K562 (cell line): ENCODE measurements around the gene SOCS4. TPM values are rescaled to one million over a fixed set of nuclear protein-coding genes. Genes with fewer than 3 reads are reported as not detected.

Experiments
- ATAC-seq: fragments of 200-7000 bp; cut with Tn5 transposase; 3 replicates; pipeline ENCODE4 v1.9.1; 2020; ENCODE audit warnings: moderate library complexity
- BruUV-seq: library from RNA; stranded (reverse); fragments of 400-500 nt; replicated peaks from 2 replicates; lab custom pipeline; 2021; lab: Mats Ljungman, UMichigan
- CTCF ChIA-PET: fragments of 300-600 bp; formaldehyde crosslinking; extraction: SDS; loops from one replicate; lab custom pipeline; 2021; ENCODE audit warnings: low intra/inter-chr PET ratio; lab: Yijun Ruan, JAX
- POLR2A ChIA-PET: fragments of 300-600, 350-650 bp; sonication (Branson Sonifier 250); formaldehyde crosslinking; extraction: SDS; loops from one replicate; lab custom pipeline; 2021; ENCODE audit warnings: antibody characterized with exemption, inconsistent platforms; lab: Yijun Ruan, JAX
- DNase-seq, 4 experiments: peaks; one replicate each; pipeline versions ENCODE4 v3.0.0 to v3.0.0-alpha.2; 2011 to 2018; ENCODE audit warnings: low spot score in 3 of 4, mixed read lengths in 3 of 4; ENCODE audit errors: extremely low read depth in 1 of 4
- FAIRE-seq: peaks from 2 replicates; lab custom pipeline; 2011; peaks lifted over from hg19 to GRCh38; lab: Jason Lieb, UNC
- H2AFZ ChIP-seq: 2 replicates; pipeline ENCODE4 v1.6.0; 2011; ENCODE audit warnings: low read depth, low read length, control low read depth, inconsistent platforms
- H3K27ac ChIP-seq: fragments of 200-600 bp; 3 replicates; pipeline ENCODE4 v1.8.0; 2011; ENCODE audit warnings: low read depth, mild to moderate bottlenecking, control low read depth, inconsistent platforms, low read length, moderate library complexity, mixed read lengths; ENCODE audit errors: extremely low read depth
- H3K27me3 ChIP-seq, 2 experiments: fragments of 300-600 bp in 1 of 2; 2 replicates in 1 of 2; 3 replicates in 1 of 2; pipeline versions ENCODE4 v1.6.0 to v1.8.0; 2011; ENCODE audit warnings: inconsistent platforms in 2 of 2, low read length in 2 of 2, mild to moderate bottlenecking in 1 of 2, mixed read lengths in 1 of 2, moderate library complexity in 1 of 2; ENCODE audit not compliant: control insufficient read depth in 2 of 2, insufficient read depth in 2 of 2
- H3K36me3 ChIP-seq: fragments of 300-600 bp; 3 replicates; pipeline ENCODE4 v1.8.0; 2011; ENCODE audit warnings: mild to moderate bottlenecking, low read length, inconsistent platforms; ENCODE audit not compliant: control insufficient read depth, insufficient read depth
- H3K4me1 ChIP-seq, 2 experiments: fragments of 200-600 bp in 1 of 2; replicated peaks in 1 of 2; 2 replicates in 1 of 2; 3 replicates in 1 of 2; pipeline versions ENCODE4 v1.5.1 to v1.8.0; 2011; ENCODE audit warnings: inconsistent platforms in 2 of 2, low read length in 2 of 2, mild to moderate bottlenecking in 1 of 2, mixed read lengths in 1 of 2, moderate library complexity in 1 of 2; ENCODE audit not compliant: control insufficient read depth in 2 of 2, insufficient read depth in 2 of 2
- H3K4me2 ChIP-seq: 2 replicates; pipeline ENCODE4 v1.6.1; 2011; ENCODE audit warnings: low read length, control low read depth, inconsistent platforms, mixed read lengths; ENCODE audit not compliant: insufficient read depth
- H3K4me3 ChIP-seq: fragments of 200-600 bp; sonication (generic), shearing (Covaris generic); 2 replicates; pipeline ENCODE4 v1.5.1; 2016; ENCODE audit warnings: control low read depth, inconsistent platforms
- H3K79me2 ChIP-seq: fragments of 200-600 bp; 3 replicates; pipeline ENCODE4 v1.8.0; 2011; ENCODE audit warnings: low read length, inconsistent platforms; ENCODE audit not compliant: control insufficient read depth, insufficient read depth
- H3K9ac ChIP-seq, 2 experiments: 2 replicates each; pipeline versions ENCODE4 v1.6.0 to v1.6.1; 2011; ENCODE audit warnings: low read depth in 2 of 2, low read length in 2 of 2, control low read depth in 1 of 2, inconsistent platforms in 1 of 2, mild to moderate bottlenecking in 1 of 2, mixed read lengths in 1 of 2; ENCODE audit not compliant: insufficient read depth in 1 of 2
- H3K9me1 ChIP-seq: one replicate; pipeline ENCODE4 v1.6.0; 2011; ENCODE audit warnings: inconsistent platforms, mild to moderate bottlenecking, low read length, moderate library complexity; ENCODE audit not compliant: control insufficient read depth, insufficient read depth
- H3K9me3 ChIP-seq: replicated peaks from 2 replicates; pipeline ENCODE4 v1.5.1; 2011; ENCODE audit warnings: low read depth, low read length, inconsistent platforms; ENCODE audit not compliant: control insufficient read depth, insufficient read depth
- H4K20me1 ChIP-seq: replicated peaks from 2 replicates; pipeline ENCODE4 v1.6.1; 2011; ENCODE audit warnings: low read length, inconsistent platforms, mixed read lengths; ENCODE audit not compliant: control insufficient read depth, insufficient read depth
- CTBP1 ChIP-seq: fragments of 450-650 bp; IDR thresholded peaks from 2 replicates; pipeline ENCODE4 v1.6.1; 2016; ENCODE audit warnings: borderline replicate concordance
- GABPA ChIP-seq: fragments of 200-800 bp; sonication (Bioruptor generic); conservative IDR thresholded peaks from 2 replicates; pipeline ENCODE4 v1.6.1; 2016; ENCODE audit warnings: low read depth, missing genetic modification characterization, missing compliant biosample characterization
- HSF4 ChIP-seq: fragments of 250-450 bp; sonication (Bioruptor Pico); IDR thresholded peaks from 2 replicates; pipeline ENCODE4 v2.1.2; 2022; ENCODE audit warnings: mild to moderate bottlenecking, moderate library complexity, borderline replicate concordance
- KDM4B ChIP-seq, 2 experiments: fragments of 450-650 bp in 1 of 2; sonication (generic) in 1 of 2; IDR thresholded peaks; 2 replicates each; pipeline ENCODE4 v1.6.1; 2016 to 2017; ENCODE audit warnings: borderline replicate concordance in 2 of 2, antibody characterized with exemption in 1 of 2, low read depth in 1 of 2, mild to moderate bottlenecking in 1 of 2
- MCM7 ChIP-seq, 2 experiments: fragments of 450-650 bp; IDR thresholded peaks; 2 replicates each; pipeline ENCODE4 v1.6.1; 2016 to 2018
- MTA1 ChIP-seq: fragments of 450-650 bp; IDR thresholded peaks from 2 replicates; pipeline ENCODE4 v1.6.1; 2017; ENCODE audit warnings: borderline replicate concordance
- RHOXF2B ChIP-seq: fragments of 250-450 bp; sonication (Bioruptor Pico); conservative IDR thresholded peaks from 2 replicates; pipeline ENCODE4 v1.5.1; 2021
- SMAD1 ChIP-seq: fragments of 150-350 bp; IDR thresholded peaks from 2 replicates; pipeline ENCODE4 v1.6.1; 2014; ENCODE audit warnings: low read length, low read depth; ENCODE audit not compliant: partially characterized antibody
- TCF7 ChIP-seq: sonication (generic); IDR thresholded peaks from 2 replicates; pipeline ENCODE4 v1.6.1; 2016; ENCODE audit warnings: antibody characterized with exemption, borderline replicate concordance
- TSC22D4 ChIP-seq: fragments of 450-650 bp; IDR thresholded peaks from 2 replicates; pipeline ENCODE4 v1.6.1; 2016; ENCODE audit warnings: missing genetic modification characterization, missing biosample characterization, control low read depth
- XRCC4 ChIP-seq: IDR thresholded peaks from one replicate; pipeline ENCODE4 v1.6.1; 2011; ENCODE audit not compliant: insufficient read depth, insufficient read length; ENCODE audit errors: extremely low read depth
- ZFX ChIP-seq: sonication (generic); formaldehyde crosslinking; IDR thresholded peaks from 2 replicates; pipeline ENCODE4 v1.8.0; 2022; ENCODE audit warnings: mild to moderate bottlenecking, missing genetic modification reagents, moderate library complexity
- WGBS: fragments of 100-300 bp; shearing (Covaris generic); methylation state at CpG from one replicate; pipeline ENCODE4 v1.1.6; 2016; ENCODE audit warnings: low coverage, mixed read lengths; ENCODE audit not compliant: insufficient coverage; ENCODE audit errors: missing lambda C conversion rate; 5-methylcytosine and 5-hydroxymethylcytosine counted together
- in situ Hi-C: fragments of 300-500 bp; cut with MboI; formaldehyde crosslinking; loops from 4 replicates; pipeline ENCODE4 v1.15.0; 2018; ENCODE audit warnings: inconsistent platforms, mixed read lengths
- intact Hi-C: fragments of 100-400 bp; cut with micrococcal nuclease; formaldehyde crosslinking; loops from 2 replicates; pipeline ENCODE4 v1.14.2; 2022
- polyA plus RNA-seq, 8 experiments: library from polyadenylated mRNA; depleted of rRNA in 4 of 8; stranded (reverse) in 5 of 8; unstranded in 3 of 8; fragments of >200 nt; fragmentation: Nextera tagmentation in 2 of 8; fragmentation: Illumina TruSeq in 1 of 8; extraction: Ambion mirVana in 2 of 8; extraction: Trizol in 1 of 8; gene quantifications; 2 replicates each; pipeline versions ENCODE4 v1.2.1 to v1.2.3, GENCODE V29; 2011 to 2014; ENCODE audit warnings: inconsistent platforms in 1 of 8, missing spikeins in 1 of 8
- total RNA-seq, 7 experiments: library from RNA; depleted of rRNA in 6 of 7; stranded (reverse); fragments of >200 nt in 6 of 7; fragmentation: Illumina TruSeq in 2 of 7; extraction: Trizol in 2 of 7; gene quantifications; 2 replicates each; pipeline versions ENCODE4 v1.2.1 to v1.2.3, GENCODE V29; 2011 to 2021; ENCODE audit warnings: low replicate concordance in 1 of 7
- TF ChIP-seq, protein P1 (sequence below): sonication (generic); formaldehyde crosslinking; IDR thresholded peaks from 2 replicates; pipeline ENCODE4 v1.8.0; 2022; ENCODE audit warnings: mild to moderate bottlenecking, missing genetic modification reagents, borderline replicate concordance

Gene SOCS4
- total and polyA plus RNA-seq, 9 of the 15 experiments (the other 6 are each of a cell fraction or from before 2014, with no cell fraction given), result 2.6 to 12.7 (median 9.7) TPM

DNA sequence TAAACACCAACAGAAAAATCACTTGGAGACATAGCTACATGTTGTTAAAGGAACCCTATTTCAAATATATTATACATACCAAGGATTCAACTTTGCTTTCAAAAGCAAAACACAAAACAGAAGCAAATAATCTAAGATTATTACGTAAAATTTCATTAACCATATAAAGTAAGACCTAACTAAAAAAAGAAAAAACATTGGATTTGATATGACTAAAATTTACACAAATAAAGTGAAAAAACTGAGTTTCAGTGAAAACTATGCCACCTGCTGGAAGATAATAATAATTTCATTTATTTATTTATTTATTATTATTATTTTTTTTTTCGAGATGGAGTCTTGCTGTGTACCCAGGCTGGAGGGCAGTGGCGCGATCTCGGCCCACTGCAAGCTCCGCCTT is 45.3 kb upstream of the SOCS4 start:
- no peaks in the 10 kb centered on the region for H3K9me1 ChIP-seq
- peaks cover 68% of the 10 kb centered on the region for H3K36me3 ChIP-seq
- no peak overlapping the region for H3K9ac ChIP-seq
- H3K4me3 ChIP-seq, result no peak overlapping the region
- H2AFZ ChIP-seq, result no peak overlapping the region
- H3K9me3 ChIP-seq, result no peaks in the 10 kb centered on the region
- no peaks in the 10 kb centered on the region for H4K20me1 ChIP-seq
- H3K79me2 ChIP-seq, result no peaks in the 10 kb centered on the region
- CTCF ChIA-PET, result interaction anchor here (0.8 kb wide), 1 partner anchor 176 kb away, joined by 3 read pairs; no protein-coding TSS in a partner anchor
- no TSS peak for BruUV-seq
- no peak for DNase-seq
- H3K4me1 ChIP-seq, result no peaks in the 10 kb centered on the region
- ATAC-seq, result no peak
- intact Hi-C loops (no loop called here), in situ Hi-C loops (no loop called here)
- H3K27ac ChIP-seq, result no peak overlapping the region
- FAIRE-seq, result no peak
- TF ChIP-seq XRCC4 (no peak), KDM4B (IDR thresholded peaks at IDR 0.05; ENCODE audit: borderline replicate concordance in 2 of 2, low read depth in 1 of 2) (no peak), TCF7 (no peak), ZFX (CRISPR knock-in tag) (no peak), MTA1 (no peak), TSC22D4 (no peak), MCM7 (IDR thresholded peaks at IDR 0.05) (no peak), CTBP1 (no peak), HSF4 (no peak), GABPA (tag) (no peak), RHOXF2B (no peak), SMAD1 (no peak)
- TF ChIP-seq, protein P1, sequence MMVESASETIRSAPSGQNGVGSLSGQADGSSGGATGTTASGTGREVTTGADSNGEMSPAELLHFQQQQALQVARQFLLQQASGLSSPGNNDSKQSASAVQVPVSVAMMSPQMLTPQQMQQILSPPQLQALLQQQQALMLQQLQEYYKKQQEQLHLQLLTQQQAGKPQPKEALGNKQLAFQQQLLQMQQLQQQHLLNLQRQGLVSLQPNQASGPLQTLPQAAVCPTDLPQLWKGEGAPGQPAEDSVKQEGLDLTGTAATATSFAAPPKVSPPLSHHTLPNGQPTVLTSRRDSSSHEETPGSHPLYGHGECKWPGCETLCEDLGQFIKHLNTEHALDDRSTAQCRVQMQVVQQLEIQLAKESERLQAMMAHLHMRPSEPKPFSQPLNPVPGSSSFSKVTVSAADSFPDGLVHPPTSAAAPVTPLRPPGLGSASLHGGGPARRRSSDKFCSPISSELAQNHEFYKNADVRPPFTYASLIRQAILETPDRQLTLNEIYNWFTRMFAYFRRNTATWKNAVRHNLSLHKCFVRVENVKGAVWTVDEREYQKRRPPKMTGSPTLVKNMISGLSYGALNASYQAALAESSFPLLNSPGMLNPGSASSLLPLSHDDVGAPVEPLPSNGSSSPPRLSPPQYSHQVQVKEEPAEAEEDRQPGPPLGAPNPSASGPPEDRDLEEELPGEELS (CRISPR knock-in tag), result no peak
- POLR2A ChIA-PET, result no interaction called here
- WGBS, result 88% methylated on average over 2 of the region's 6 CpGs
- H3K27me3 ChIP-seq, result no peaks in the 10 kb centered on the region
- H3K4me2 ChIP-seq, result no peak overlapping the region
